ENCODE data around the gene SLC24A2.

Gene SLC24A2

DNA sequence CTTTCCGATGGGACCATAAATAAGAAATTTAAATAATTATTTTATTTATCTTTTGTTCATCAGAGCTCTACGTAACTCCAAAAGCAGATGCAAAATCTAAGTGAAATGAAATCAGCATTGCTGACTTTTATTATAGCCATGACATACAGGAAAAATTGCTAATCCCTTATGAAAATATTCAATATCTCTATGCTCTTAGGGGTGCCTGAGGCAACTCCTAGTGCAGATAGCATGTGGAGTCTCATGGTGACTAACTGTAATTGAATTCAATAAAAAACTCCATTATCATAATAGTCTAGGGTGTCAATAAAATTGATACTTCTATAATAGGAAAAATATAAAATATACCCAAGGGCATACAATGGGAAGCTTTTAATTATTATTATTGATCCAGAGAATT, 42.6 kb downstream of the SLC24A2 start:
- TF ChIP-seq EZH2 (IDR thresholded peaks at IDR 0.05; ENCODE audit: borderline replicate concordance, low read length): no peak
- TF ChIP-seq, protein P1, sequence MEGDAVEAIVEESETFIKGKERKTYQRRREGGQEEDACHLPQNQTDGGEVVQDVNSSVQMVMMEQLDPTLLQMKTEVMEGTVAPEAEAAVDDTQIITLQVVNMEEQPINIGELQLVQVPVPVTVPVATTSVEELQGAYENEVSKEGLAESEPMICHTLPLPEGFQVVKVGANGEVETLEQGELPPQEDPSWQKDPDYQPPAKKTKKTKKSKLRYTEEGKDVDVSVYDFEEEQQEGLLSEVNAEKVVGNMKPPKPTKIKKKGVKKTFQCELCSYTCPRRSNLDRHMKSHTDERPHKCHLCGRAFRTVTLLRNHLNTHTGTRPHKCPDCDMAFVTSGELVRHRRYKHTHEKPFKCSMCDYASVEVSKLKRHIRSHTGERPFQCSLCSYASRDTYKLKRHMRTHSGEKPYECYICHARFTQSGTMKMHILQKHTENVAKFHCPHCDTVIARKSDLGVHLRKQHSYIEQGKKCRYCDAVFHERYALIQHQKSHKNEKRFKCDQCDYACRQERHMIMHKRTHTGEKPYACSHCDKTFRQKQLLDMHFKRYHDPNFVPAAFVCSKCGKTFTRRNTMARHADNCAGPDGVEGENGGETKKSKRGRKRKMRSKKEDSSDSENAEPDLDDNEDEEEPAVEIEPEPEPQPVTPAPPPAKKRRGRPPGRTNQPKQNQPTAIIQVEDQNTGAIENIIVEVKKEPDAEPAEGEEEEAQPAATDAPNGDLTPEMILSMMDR (IDR thresholded peaks at IDR 0.05; ENCODE audit: low read length): no peak
- H3K4me2 ChIP-seq (ENCODE audit: low read length): no peak overlapping the region
- no peak overlapping the region for H3K27ac ChIP-seq (ENCODE audit: low read depth, low read length, poor library complexity, severe bottlenecking)
- no peak overlapping the region for H2AFZ ChIP-seq (ENCODE audit: low read length)
- no peaks in the 10 kb centered on the region for H3K27me3 ChIP-seq (ENCODE audit: insufficient read depth, low read length)
- H3K36me3 ChIP-seq (ENCODE audit: insufficient read depth, low read length): no peaks in the 10 kb centered on the region
- no peaks in the 10 kb centered on the region for H4K20me1 ChIP-seq (ENCODE audit: insufficient read depth, low read length)
- no peaks in the 10 kb centered on the region for H3K9me2 ChIP-seq (ENCODE audit: low read depth, low read length)
- no peak overlapping the region for H3K4me3 ChIP-seq (ENCODE audit: low read depth, low read length, poor library complexity, severe bottlenecking)
- no peak overlapping the region for H3K9ac ChIP-seq (ENCODE audit: low read length)
- no peaks in the 10 kb centered on the region for H3F3A ChIP-seq (ENCODE audit: insufficient read depth, low read length)
- H3K9me3 ChIP-seq (ENCODE audit: low read length): no peaks in the 10 kb centered on the region
- no peaks in the 10 kb centered on the region for H3K4me1 ChIP-seq (ENCODE audit: insufficient read depth, low read length, severe bottlenecking)
- H3K79me2 ChIP-seq (ENCODE audit: insufficient read depth, low read length): no peaks in the 10 kb centered on the region

DNA sequence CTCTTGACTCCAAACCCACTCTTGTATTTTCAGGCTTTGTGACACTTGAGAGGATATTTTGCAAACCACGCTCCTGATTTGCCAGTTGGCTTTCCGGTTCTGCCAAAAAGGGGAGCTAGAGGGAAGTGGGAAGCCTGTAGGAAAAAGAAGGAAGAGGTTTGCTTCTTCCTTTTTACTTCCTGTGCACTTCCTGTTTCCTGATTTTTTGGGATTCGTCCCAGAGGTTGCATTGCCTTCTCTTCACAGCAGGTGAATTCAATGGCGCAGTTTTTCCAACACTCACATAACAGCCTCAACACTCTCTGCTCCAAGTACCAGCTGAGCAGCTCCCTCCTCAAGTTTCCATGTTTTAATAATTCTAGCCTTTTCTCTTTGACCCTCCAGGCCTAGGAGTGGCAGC, 47.7 kb downstream of the SLC24A2 start:
- H3K27ac ChIP-seq (ENCODE audit: low read depth, low read length, poor library complexity, severe bottlenecking): no peak overlapping the region
- H4K20me1 ChIP-seq (ENCODE audit: insufficient read depth, low read length): no peaks in the 10 kb centered on the region
- TF ChIP-seq EZH2 (IDR thresholded peaks at IDR 0.05; ENCODE audit: borderline replicate concordance, low read length): no peak
- TF ChIP-seq, protein P1 (IDR thresholded peaks at IDR 0.05; ENCODE audit: low read length): no peak
- H3F3A ChIP-seq (ENCODE audit: insufficient read depth, low read length): no peaks in the 10 kb centered on the region
- no peaks in the 10 kb centered on the region for H3K79me2 ChIP-seq (ENCODE audit: insufficient read depth, low read length)
- no peaks in the 10 kb centered on the region for H3K27me3 ChIP-seq (ENCODE audit: insufficient read depth, low read length)
- H3K9ac ChIP-seq (ENCODE audit: low read length): no peak overlapping the region
- no peaks in the 10 kb centered on the region for H3K36me3 ChIP-seq (ENCODE audit: insufficient read depth, low read length)
- no peaks in the 10 kb centered on the region for H3K9me2 ChIP-seq (ENCODE audit: low read depth, low read length)
- no peak overlapping the region for H3K4me2 ChIP-seq (ENCODE audit: low read length)
- no peaks in the 10 kb centered on the region for H3K4me1 ChIP-seq (ENCODE audit: insufficient read depth, low read length, severe bottlenecking)
- H3K4me3 ChIP-seq (ENCODE audit: low read depth, low read length, poor library complexity, severe bottlenecking): no peak overlapping the region
- H2AFZ ChIP-seq (ENCODE audit: low read length): no peak overlapping the region
- no peaks in the 10 kb centered on the region for H3K9me3 ChIP-seq (ENCODE audit: low read length)

All from OCI-LY1 (cell line).